Muscle layer of colon (tissue), 2 donors: ENCODE data around the gene WDR81.
A peak's percentile ranks its signal among the peaks of the same experiment; 100 is the strongest.

ENCODE experiments used
- H3K27ac ChIP-seq: one replicate; pipeline ENCODE4 v1.7.0; 2013; ENCODE audit warnings: low read depth, mild to moderate bottlenecking, low read length, moderate library complexity
- H3K27me3 ChIP-seq, 2 donors: one replicate each; pipeline ENCODE4 v1.7.0; 2013; ENCODE audit warnings: low read length in 2 of 2, mild to moderate bottlenecking in 2 of 2; ENCODE audit not compliant: insufficient read depth in 2 of 2, control insufficient read depth in 1 of 2
- H3K36me3 ChIP-seq: one replicate; pipeline ENCODE4 v1.7.0; 2013; ENCODE audit warnings: mild to moderate bottlenecking, low read length; ENCODE audit not compliant: insufficient read depth
- H3K4me1 ChIP-seq: one replicate; pipeline ENCODE4 v1.7.0; 2013; ENCODE audit warnings: mild to moderate bottlenecking, low read length; ENCODE audit not compliant: insufficient read depth
- H3K4me3 ChIP-seq, 2 donors: one replicate each; pipeline ENCODE4 v1.7.0; 2013; ENCODE audit warnings: low read length in 2 of 2, low read depth in 1 of 2, mild to moderate bottlenecking in 1 of 2, moderate library complexity in 1 of 2
- H3K9ac ChIP-seq: one replicate; pipeline ENCODE4 v1.7.0; 2013; ENCODE audit warnings: low read length
- H3K9me3 ChIP-seq: one replicate; pipeline ENCODE4 v1.7.0; 2013; ENCODE audit warnings: mild to moderate bottlenecking, low read length
- donor health status: abdominal sarcoma.
- donor health status: Adenocarcinoma of cecum.

WDR81 gene

GRCh38 chr17:1750628-1751027, 26.1 kb downstream of the WDR81 start:
- Histone ChIP-seq H3K27me3 (no peaks in the 10 kb centered on the region), H3K9ac (no peak overlapping the region), H3K36me3 (no peaks in the 10 kb centered on the region), H3K4me3 (no peak overlapping the region), H3K9me3 (no peaks in the 10 kb centered on the region), H3K27ac (no peak overlapping the region), H3K4me1 (no peaks in the 10 kb centered on the region)

- Histone ChIP-seq H3K27ac (peak overlapping the region; percentile 32), H3K4me3 (no peak overlapping the region), H3K9ac (no peak overlapping the region), H3K36me3 (no peaks in the 10 kb centered on the region), H3K4me1 (no peaks in the 10 kb centered on the region), H3K27me3 (no peaks in the 10 kb centered on the region), H3K9me3 (no peaks in the 10 kb centered on the region)
Observed at GRCh38 chr17:1752425-1753262, 28.1 kb downstream of the WDR81 start.

GRCh38 chr17:1753767-1754429, 29.4 kb downstream of the WDR81 start:
- Histone ChIP-seq H3K9ac (no peak overlapping the region), H3K27ac (no peak overlapping the region)

GRCh38 chr17:1754430-1755112, 30.1 kb downstream of the WDR81 start:
- no peak overlapping the region for H3K4me3 ChIP-seq
- H3K9ac ChIP-seq, result no peak overlapping the region
- no peaks in the 10 kb centered on the region for H3K27me3 ChIP-seq
- H3K9me3 ChIP-seq, result no peaks in the 10 kb centered on the region
- H3K4me1 ChIP-seq, result no peaks in the 10 kb centered on the region
- H3K36me3 ChIP-seq, result no peaks in the 10 kb centered on the region
- no peak overlapping the region for H3K27ac ChIP-seq

More at GRCh38 chr17:1753767-1754429, 29.4 kb downstream of the WDR81 start:
- Histone ChIP-seq H3K9me3 (no peaks in the 10 kb centered on the region), H3K4me1 (no peaks in the 10 kb centered on the region), H3K27me3 (no peaks in the 10 kb centered on the region), H3K36me3 (no peaks in the 10 kb centered on the region), H3K4me3 (no peak overlapping the region)

GRCh38 chr17:1755252-1755826, 30.8 kb downstream of the WDR81 start:
- Histone ChIP-seq H3K4me1 (no peaks in the 10 kb centered on the region), H3K27ac (no peak overlapping the region), H3K9me3 (no peaks in the 10 kb centered on the region), H3K27me3 (no peaks in the 10 kb centered on the region), H3K36me3 (no peaks in the 10 kb centered on the region), H3K9ac (no peak overlapping the region), H3K4me3 (no peak overlapping the region)

GRCh38 chr17:1755827-1756262, 31.3 kb downstream of the WDR81 start:
- H3K36me3 ChIP-seq, result no peaks in the 10 kb centered on the region
- no peak overlapping the region for H3K4me3 ChIP-seq
- H3K4me1 ChIP-seq, result no peaks in the 10 kb centered on the region
- no peaks in the 10 kb centered on the region for H3K27me3 ChIP-seq
- H3K9me3 ChIP-seq, result no peaks in the 10 kb centered on the region
- H3K9ac ChIP-seq, result no peak overlapping the region
- H3K27ac ChIP-seq, result no peak overlapping the region

GRCh38 chr17:1758807-1759206, 34.3 kb downstream of the WDR81 start:
- Histone ChIP-seq H3K4me1 (peaks cover 4% of the 10 kb centered on the region), H3K9ac (no peak overlapping the region), H3K4me3 (no peak overlapping the region), H3K9me3 (no peaks in the 10 kb centered on the region), H3K36me3 (no peaks in the 10 kb centered on the region), H3K27ac (no peak overlapping the region), H3K27me3 (no peaks in the 10 kb centered on the region)

GRCh38 chr17:1759529-1759928, 35.0 kb downstream of the WDR81 start:
- Histone ChIP-seq H3K36me3 (no peaks in the 10 kb centered on the region), H3K9ac (no peak overlapping the region), H3K27me3 (no peaks in the 10 kb centered on the region), H3K4me1 (peaks cover 6% of the 10 kb centered on the region), H3K9me3 (no peaks in the 10 kb centered on the region), H3K4me3 (no peak overlapping the region), H3K27ac (no peak overlapping the region)

- Histone ChIP-seq H3K27me3 (peaks cover 0 to 3% of the 10 kb centered on the region in 2 donors), H3K27ac (peak overlapping the region; percentile 72), H3K4me3 (peak overlapping the region; percentile 32 to 41), H3K9ac (no peak overlapping the region), H3K9me3 (no peaks in the 10 kb centered on the region), H3K36me3 (no peaks in the 10 kb centered on the region), H3K4me1 (peaks cover 6% of the 10 kb centered on the region)
Observed at GRCh38 chr17:1762233-1762900, 37.9 kb downstream of the WDR81 start.

GRCh38 chr17:1762901-1763898, 38.7 kb downstream of the WDR81 start:
- Histone ChIP-seq H3K4me3 (peak overlapping the region; percentile 6 to 11), H3K9me3 (no peaks in the 10 kb centered on the region), H3K27me3 (peaks cover 0 to 3% of the 10 kb centered on the region in 2 donors), H3K27ac (peak overlapping the region; percentile 72), H3K4me1 (peaks cover 6% of the 10 kb centered on the region), H3K9ac (peak overlapping the region; percentile 21), H3K36me3 (no peaks in the 10 kb centered on the region)
